ENCODE data around the gene AGBL1.

AGBL1 gene

GRCh38 chr15:86165265-86166211 lies 85.9 kb downstream of the AGBL1 start:
- no peak for DNase-seq

DNA sequence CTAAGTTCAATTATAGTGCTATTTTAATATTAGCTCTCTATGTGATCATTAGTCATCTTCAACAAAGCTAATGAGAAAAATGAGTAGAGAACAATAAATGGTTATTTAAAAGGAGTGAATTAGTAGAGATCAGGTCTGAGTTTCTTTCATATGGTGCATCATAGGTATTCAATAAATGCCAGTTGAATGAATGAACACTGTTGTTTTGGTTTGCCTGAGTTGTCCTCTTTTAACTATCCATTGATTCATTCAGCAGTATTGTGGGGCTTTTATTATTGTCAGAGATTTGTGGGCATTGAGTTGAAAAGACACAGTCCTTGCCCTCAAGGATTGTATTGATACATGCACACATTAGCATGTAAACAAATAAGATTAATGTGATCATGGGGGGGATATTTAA lies 88.2 kb downstream of the AGBL1 start:
- DNase-seq, result no peak

- DNase-seq, result no peak
Measured at GRCh38 chr15:86178845-86179244, 99.2 kb downstream of the AGBL1 start.

DNA sequence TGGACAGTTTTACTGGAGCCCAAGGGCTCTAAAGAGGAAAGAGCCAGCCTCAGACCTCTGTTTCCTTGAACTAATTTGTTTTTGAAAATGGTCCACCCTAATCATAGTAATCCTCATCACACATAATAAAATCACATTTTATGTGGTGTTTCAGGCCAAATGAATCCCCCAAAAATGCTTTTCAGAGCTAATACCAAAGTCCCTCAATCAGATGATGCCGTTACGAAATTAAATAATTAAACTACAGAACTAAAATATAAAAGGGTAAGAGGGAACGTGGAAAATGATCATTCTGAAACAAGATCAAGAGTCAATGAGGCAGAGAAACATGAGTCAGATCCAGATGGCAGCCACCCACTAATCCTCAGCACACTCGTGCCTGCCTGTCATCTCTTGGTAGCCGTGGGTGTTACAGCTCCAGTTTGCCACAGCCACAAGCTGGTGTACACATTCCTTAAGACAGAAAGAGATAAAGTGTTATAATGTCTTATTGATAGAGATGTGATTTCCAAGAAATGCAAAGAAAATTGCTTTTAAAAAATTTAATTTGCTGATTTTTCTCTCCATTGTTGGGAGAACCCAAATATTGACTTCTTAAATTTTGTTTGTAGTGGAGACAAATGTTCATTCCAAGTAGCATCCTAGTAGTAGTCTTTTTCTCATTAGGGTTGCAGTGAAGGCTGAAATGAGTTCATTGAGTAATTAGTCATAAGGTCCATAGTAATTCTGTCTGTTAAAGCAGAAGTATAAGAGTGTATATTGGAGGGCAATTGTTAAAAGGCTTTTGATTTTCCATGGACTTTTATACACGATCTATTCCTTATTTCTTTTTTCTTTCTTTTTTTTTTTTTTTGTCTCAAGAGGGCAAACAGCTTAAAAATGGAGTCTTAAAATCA lies 104.2 kb downstream of the AGBL1 start:
- DNase-seq, result no peak

- no peak for DNase-seq
Measured at GRCh38 chr15:86193716-86194380, 114.2 kb downstream of the AGBL1 start.

GRCh38 chr15:86197770-86198169 lies 118.1 kb downstream of the AGBL1 start:
- DNase-seq, result no peak

DNA sequence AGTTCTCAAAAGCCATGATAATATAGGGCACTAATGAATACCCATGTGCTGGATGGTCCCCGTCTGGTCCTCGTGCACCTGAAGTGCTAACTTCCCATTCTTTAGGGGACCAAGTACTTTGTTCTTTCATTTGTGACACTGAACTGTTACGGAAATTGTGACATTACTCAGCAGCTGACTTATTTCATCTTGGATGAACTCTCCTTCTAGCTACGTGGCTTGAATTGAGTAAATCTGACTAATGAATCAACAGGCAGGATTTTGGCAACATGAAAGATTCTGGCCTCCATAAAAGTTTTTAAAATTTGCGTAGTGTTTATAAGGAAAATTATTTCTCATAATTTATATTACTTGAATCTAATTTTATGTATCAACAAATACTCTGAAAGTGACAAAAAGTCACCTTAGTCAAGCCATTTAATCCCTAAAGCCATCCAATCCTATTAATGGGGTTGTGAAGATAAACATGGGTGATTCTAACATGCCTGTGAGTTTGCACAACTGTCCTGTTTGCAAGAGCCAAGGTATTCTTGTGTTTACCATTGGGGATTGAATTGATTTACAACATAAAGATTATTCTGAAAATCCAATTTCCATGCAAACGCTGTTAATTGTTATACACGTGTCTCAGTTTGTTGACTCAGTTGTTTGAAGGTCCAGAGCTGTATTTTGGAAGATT lies 119.9 kb downstream of the AGBL1 start:
- no peak for DNase-seq

- DNase-seq, result no peak
Measured at GRCh38 chr15:86201313-86202008, 121.8 kb downstream of the AGBL1 start.

GRCh38 chr15:86203462-86203861 lies 123.8 kb downstream of the AGBL1 start:
- no peak for DNase-seq

GRCh38 chr15:86205096-86205495 lies 125.4 kb downstream of the AGBL1 start:
- DNase-seq, result no peak

DNA sequence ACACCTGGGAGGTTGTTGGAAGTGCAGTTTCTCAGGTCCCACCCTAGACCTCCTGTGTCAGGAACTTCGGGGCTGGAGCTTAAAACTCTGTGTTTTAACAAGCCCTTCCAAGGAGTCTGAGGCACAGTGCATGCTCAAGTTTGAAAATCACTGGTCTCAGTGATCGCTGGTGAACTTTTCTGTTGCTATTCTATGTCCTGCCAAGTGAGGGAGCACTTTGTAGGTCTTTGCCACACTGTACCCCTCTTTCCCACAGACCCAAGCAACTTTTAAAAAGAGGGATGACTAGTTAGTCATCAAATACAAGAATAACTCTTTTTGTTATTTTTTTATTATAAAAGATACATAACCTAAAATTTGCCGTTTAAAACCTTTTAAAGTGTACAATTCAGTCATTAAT lies 133.7 kb downstream of the AGBL1 start:
- no peak for DNase-seq

DNA sequence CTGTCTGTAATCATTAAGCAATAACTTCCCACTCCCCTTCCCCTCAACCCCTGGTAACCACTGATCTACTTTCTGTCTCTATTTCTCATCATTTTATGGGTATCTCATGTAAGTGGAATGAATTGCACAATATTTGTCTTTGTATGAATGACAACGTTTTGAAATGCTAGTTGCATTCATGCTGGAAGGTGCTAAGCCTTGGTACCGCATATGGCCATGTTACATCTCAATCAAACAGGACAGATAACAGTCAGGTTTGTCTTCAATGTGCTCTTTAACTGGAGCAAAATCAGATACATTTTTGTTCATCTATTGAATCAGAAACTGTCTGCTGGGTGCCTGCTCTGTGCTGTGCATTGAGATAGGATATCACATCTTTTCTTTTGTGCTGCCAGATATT lies 134.2 kb downstream of the AGBL1 start:
- no peak for DNase-seq

- DNase-seq, result no peak
Measured at GRCh38 chr15:86221119-86221518, 141.4 kb downstream of the AGBL1 start.

DNA sequence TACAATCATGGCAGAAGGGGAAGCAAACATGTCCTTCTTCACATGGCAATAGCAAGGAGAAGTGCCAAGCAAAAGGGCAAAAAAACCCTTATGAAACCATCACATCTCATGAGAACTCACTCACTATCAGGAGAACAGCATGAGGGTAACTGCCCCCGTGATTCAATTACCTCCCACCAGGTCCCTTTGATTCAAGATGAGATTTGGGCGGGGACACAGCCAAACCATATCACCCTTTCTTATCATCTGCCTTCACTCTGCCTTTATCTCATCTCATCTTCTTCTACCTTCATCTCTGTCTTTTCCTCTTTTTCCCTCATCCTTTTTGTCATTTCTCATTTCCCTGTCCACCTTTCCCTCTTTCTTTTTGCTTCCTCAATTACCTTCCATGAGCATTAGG lies 149.6 kb downstream of the AGBL1 start:
- DNase-seq, result no peak

DNA sequence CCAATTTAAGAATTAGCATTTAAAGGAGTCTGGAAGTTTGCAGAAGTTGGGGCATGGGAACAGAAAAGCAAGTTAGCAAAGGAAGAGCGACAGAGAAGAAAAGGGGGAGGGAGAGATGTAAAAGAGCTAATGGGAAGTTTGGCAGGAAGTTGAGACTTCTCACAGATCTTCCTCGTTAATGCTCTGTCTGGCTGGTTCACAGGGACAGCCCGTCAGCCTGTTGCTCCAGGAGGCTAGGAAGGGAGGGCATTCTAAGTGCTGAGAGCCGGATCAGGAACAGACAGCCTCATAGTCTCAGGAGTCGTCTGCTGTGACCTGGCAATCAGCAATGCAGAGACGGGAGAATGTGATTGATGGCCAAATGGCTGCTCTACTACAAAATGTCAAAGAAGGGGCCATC lies 150.3 kb downstream of the AGBL1 start:
- no peak for DNase-seq

DNA sequence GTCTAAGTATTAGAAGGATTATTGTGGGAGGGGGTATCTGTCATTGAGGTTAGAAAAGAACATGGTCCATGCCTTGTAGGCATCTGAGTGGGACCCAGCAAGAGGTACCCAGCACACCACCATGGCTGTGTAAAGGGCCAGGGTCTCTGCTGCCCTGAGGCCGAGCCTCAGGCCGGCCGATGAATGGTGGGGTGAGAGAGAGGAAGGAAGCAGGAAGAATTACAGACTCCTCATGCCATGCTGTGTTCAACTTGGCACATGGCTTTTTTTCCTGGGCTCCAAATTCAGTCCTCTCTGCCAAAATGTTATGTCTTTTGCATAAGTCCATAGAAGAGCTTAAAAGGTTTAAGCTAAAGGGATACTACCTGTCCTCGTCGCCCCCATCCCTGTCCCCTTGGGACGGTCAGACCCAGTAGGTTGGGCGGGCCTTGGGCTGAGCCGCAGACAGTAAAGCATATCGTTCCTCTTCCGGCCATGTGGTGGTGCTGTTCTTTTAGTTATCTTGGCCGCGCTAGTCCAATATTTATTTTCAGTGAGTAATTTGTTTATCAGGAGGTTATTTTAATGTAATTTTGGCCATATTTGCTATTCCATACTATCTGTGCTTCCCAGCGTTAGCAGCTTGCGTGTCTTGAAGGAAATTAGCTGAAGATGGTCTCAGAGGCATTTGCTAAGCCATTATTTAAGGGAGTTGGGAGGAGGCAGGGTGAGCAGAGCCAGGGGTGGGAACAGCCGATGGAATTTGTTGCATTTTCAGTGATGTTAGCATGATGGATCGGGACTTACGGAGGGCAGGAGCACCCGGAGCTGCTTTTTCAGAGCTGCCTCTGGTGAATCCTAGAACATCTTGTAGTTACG lies 152.4 kb downstream of the AGBL1 start:
- no peak for DNase-seq

DNA sequence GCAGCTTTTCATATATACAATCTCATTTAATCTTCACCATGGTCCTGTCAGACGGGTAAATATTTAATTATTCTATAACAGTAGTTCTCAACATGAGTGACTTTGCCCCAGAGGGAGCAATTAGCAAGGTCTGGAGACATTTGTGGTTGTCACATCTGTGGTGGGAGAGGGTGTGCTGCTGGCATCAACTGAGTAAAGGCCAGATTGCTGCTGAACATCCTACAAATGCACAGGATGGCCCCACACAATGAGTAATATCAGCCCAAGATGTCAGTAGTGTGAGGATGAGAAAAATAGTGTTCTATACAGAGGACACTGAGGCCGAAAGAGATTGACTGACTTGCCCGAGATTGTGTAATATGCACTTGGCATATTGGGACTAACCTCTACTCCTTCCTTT lies 156.0 kb downstream of the AGBL1 start:
- DNase-seq, result no peak

GRCh38 chr15:86236356-86237110 lies 156.9 kb downstream of the AGBL1 start:
- no peak for DNase-seq

DNA sequence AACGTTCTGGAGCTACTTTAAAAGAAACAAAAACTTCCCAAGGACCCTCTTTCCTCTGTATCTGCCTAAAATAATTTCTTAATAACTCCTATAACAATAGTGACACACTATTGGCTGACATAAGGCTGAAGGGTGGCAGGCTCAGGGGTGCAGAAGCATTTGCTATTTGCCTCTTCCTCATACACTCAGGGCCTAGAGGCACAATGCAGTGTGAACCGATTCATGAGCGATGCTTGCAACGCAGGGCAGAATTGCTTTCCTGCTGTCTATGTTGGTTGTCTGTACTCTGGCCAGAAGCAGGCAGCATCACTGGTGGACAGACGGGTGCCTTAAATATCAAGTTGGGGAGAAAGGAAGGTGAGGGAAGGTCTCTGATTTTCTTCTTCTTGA lies 157.4 kb downstream of the AGBL1 start:
- no peak for DNase-seq

DNA sequence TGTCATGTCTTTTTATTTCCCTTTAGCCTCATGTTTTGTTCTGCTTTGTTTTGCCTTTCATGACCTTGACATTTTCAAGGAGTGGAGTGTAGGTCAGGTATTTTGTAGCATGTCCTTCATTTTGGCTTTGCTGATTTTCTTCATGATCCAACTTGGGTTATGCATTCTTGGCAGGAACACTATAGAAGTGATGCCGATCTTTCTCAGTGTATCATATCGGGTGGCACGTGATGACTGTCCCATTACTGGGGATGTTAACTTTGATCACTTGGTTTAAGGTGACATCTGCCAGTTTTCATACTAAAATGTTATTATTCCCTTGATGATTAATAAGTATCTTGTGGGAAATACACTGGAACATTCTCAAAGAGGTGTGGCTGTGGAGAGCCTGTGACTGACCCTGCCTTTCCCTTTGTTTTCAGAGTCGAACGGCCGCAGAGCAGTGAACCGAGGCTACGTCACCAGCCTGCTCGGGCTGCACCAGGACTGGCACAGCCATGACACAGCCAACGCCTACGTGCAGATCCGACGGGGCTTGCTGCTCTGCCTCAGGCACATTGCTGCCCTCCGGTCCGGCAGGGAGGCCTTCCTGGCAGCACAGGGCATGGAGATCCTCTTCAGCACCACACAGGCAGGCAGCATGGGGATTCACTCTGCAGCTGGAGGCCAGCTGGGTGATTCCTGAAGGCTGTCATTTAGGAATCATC lies 167.7 kb downstream of the AGBL1 start:
- DNase-seq, result no peak

Measured in activated effector memory CD4-positive, alpha-beta T cell treated with Interleukin-2 at 50 U/mL for 16 hours (primary cell).